Esophagus squamous epithelium (tissue), 4 donors: ENCODE data around the gene DNPEP.

ENCODE experiments used
- CTCF ChIP-seq, 6 experiments: fragments of 450-650 bp in 4 of 6; fragments of 200-600 bp in 2 of 6; sonication (generic) in 2 of 6; IDR thresholded peaks; one replicate each; pipeline ENCODE4 v1.5.1; 2016 to 2019; ENCODE audit warnings: antibody characterized with exemption in 6 of 6, mild to moderate bottlenecking in 4 of 6, moderate library complexity in 4 of 6
- POLR2A ChIP-seq, 4 donors: fragments of 450-650 bp; IDR thresholded peaks; one replicate each; pipeline ENCODE4 v1.6.1; 2017; ENCODE audit warnings: antibody characterized with exemption in 4 of 4, mild to moderate bottlenecking in 4 of 4, moderate library complexity in 3 of 4

- TF ChIP-seq CTCF (IDR thresholded peaks at IDR 0.05) (no peak), POLR2A (IDR thresholded peaks at IDR 0.05) (no peak)
Measured at GRCh38 chr2:219403861-219404260, 16.1 kb upstream of the DNPEP start.
